CD4-positive, alpha-beta T cell (primary cell): ENCODE results near the gene KLHDC4. TPM values are rescaled to one million over a fixed set of nuclear protein-coding genes. Genes with fewer than 3 reads are reported as not detected.

Experiments used
- ATAC-seq: fragments of 200-7000 bp; cut with Tn5 transposase; one replicate; pipeline ENCODE4 v1.10.0; 2022; ENCODE audit warnings: mild to moderate bottlenecking; ENCODE audit not compliant: poor library complexity
- CTCF ChIA-PET: fragments of 350-600 bp; sonication (Branson Sonifier 250); formaldehyde crosslinking; loops from one replicate; lab custom pipeline; 2021; ENCODE audit warnings: antibody characterized with exemption, inconsistent platforms; lab: Charles Lee
- POLR2A ChIA-PET: fragments of 350-600 bp; sonication (Branson Sonifier 250); formaldehyde crosslinking; loops from one replicate; lab custom pipeline; 2021; ENCODE audit warnings: antibody characterized with exemption, inconsistent platforms; lab: Charles Lee
- DNase-seq, 14 experiments: peaks; one replicate each; pipeline ENCODE4 v3.0.0-alpha.2; 2013 to 2020; ENCODE audit warnings: mixed read lengths in 2 of 14
- H3K27ac ChIP-seq, 2 donors: one replicate each; pipeline versions ENCODE4 v1.5.1 to v1.7.0; 2013; ENCODE audit warnings: low read length in 2 of 2, low read depth in 1 of 2, mild to moderate bottlenecking in 1 of 2
- H3K27me3 ChIP-seq, 2 experiments: 1 replicate in 1 of 2; 2 replicates in 1 of 2; pipeline versions ENCODE4 v1.6.1 to v1.7.0; 2013; ENCODE audit warnings: low read length in 2 of 2, control low read depth in 1 of 2, mild to moderate bottlenecking in 1 of 2, moderate library complexity in 1 of 2; ENCODE audit not compliant: insufficient read depth in 2 of 2, control insufficient read depth in 1 of 2
- H3K36me3 ChIP-seq: one replicate; pipeline ENCODE4 v1.6.1; 2013; ENCODE audit warnings: low read length, control low read depth; ENCODE audit not compliant: insufficient read depth
- H3K4me1 ChIP-seq: one replicate; pipeline ENCODE4 v1.6.1; 2013; ENCODE audit warnings: low read length, control low read depth; ENCODE audit not compliant: insufficient read depth
- H3K4me3 ChIP-seq: one replicate; pipeline ENCODE4 v1.5.1; 2013; ENCODE audit warnings: mild to moderate bottlenecking, low read length, moderate library complexity
- H3K9me3 ChIP-seq, 2 experiments: 1 replicate in 1 of 2; 2 replicates in 1 of 2; pipeline versions ENCODE4 v1.6.1 to v1.7.0; 2013; ENCODE audit warnings: low read length in 2 of 2, mild to moderate bottlenecking in 2 of 2, control low read depth in 1 of 2, moderate library complexity in 1 of 2; ENCODE audit not compliant: control insufficient read depth in 1 of 2, insufficient read depth in 1 of 2
- H3K27ac Mint-ChIP-seq: one replicate; pipeline ENCODE4 v1.8.0; 2020; ENCODE audit warnings: mixed read lengths
- H3K27me3 Mint-ChIP-seq: one replicate; pipeline ENCODE4 v1.8.0; 2021; ENCODE audit warnings: mixed read lengths
- H3K36me3 Mint-ChIP-seq: one replicate; pipeline ENCODE4 v1.8.0; 2021; ENCODE audit warnings: low read depth, mixed read lengths
- H3K4me1 Mint-ChIP-seq: one replicate; pipeline ENCODE4 v1.8.0; 2021; ENCODE audit warnings: low read depth, mixed read lengths
- H3K4me3 Mint-ChIP-seq: one replicate; pipeline ENCODE4 v1.8.0; 2020; ENCODE audit warnings: mild to moderate bottlenecking, mixed read lengths
- H3K9me3 Mint-ChIP-seq: one replicate; pipeline ENCODE4 v1.8.0; 2020; ENCODE audit warnings: mixed read lengths
- CTCF ChIP-seq: fragments of 200-600 bp; IDR thresholded peaks from one replicate; pipeline ENCODE4 v1.8.0; 2022; ENCODE audit warnings: antibody characterized with exemption, mild to moderate bottlenecking
- intact Hi-C, 2 experiments: fragments of 100-400 bp; cut with DNase I in 1 of 2; cut with micrococcal nuclease in 1 of 2; formaldehyde crosslinking; loops; one replicate each; pipeline versions ENCODE4 v1.15.1 to v1.9.0; 2023 to 2025; cut with DNase I, micrococcal nuclease
- total RNA-seq, 174 experiments: library from RNA in 2 of 174; stranded (reverse) in 2 of 174; gene quantifications; one replicate each; pipeline ENCODE4 v1.2.3 and lab custom pipeline; 2021 to 2026

KLHDC4 gene
- total RNA-seq, 2 experiments from 2014 or later = 41.4 to 43.0 TPM

GRCh38 chr16:87746178-87746577 is 19.6 kb downstream of the KLHDC4 start:
- Histone ChIP-seq H3K36me3 (peaks cover 78% of the 10 kb centered on the region), H3K4me1 (no peaks in the 10 kb centered on the region), H3K27me3 (no peaks in the 10 kb centered on the region), H3K9me3 (no peaks in the 10 kb centered on the region), H3K27ac (no peak overlapping the region), H3K4me3 (no peak overlapping the region)
- Mint-ChIP-seq H3K4me1 (no peaks in the 10 kb centered on the region), H3K27me3 (no peaks in the 10 kb centered on the region), H3K27ac (no peak overlapping the region), H3K4me3 (no peak overlapping the region), H3K36me3 (peaks cover 88% of the 10 kb centered on the region), H3K9me3 (no peaks in the 10 kb centered on the region)
- no peak for ATAC-seq
- intact Hi-C loops = no loop called here
- ChIA-PET CTCF (no interaction called here), POLR2A (no interaction called here)
- no peak for DNase-seq
- no peak for TF ChIP-seq CTCF

DNA sequence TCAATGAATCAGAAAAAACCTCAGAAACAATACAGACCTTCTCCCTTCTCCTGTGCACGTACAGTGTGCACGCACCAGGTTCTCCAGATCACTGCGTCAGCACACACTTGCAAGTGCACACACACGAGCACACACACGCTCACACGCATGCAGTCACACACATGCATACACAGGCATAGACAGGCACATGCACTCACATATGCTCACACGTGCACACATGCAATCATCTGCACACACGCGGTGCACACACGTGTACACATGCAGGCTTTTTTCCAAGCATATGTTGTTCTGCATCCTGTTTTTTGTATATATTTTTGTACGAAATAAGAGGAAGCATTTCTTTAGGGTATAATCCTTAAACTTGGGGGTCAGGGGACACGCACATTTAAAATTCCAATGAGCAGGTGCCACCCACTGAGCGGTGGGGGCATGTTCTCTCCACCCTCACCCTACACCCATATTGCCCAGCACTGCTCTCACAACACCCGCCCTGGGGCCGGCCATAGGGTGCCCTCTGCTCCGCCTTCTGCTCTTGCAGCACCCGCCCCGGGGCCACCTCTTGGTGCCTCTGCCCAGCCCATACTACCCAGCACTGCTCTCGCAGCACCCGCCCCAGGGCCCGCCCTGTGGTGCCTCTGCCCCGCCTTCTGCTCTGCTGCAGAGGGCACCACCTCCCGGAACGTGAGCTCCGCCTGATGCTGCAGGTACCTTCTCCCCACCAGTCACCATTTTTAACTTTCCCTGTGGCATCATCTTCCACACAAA is 20.9 kb downstream of the KLHDC4 start:
- Histone ChIP-seq H3K27me3 (no peaks in the 10 kb centered on the region), H3K9me3 (no peaks in the 10 kb centered on the region), H3K4me3 (no peak overlapping the region), H3K4me1 (no peaks in the 10 kb centered on the region), H3K36me3 (peaks cover 78% of the 10 kb centered on the region), H3K27ac (no peak overlapping the region)
- ChIA-PET CTCF (no interaction called here), POLR2A (no interaction called here)
- Mint-ChIP-seq H3K4me1 (no peaks in the 10 kb centered on the region), H3K36me3 (peaks cover 84% of the 10 kb centered on the region), H3K27me3 (no peaks in the 10 kb centered on the region), H3K4me3 (no peak overlapping the region), H3K27ac (no peak overlapping the region), H3K9me3 (no peaks in the 10 kb centered on the region)
- TF ChIP-seq CTCF = no peak
- ATAC-seq (no peak), DNase-seq (no peak)
- intact Hi-C loops = no loop called here

DNA sequence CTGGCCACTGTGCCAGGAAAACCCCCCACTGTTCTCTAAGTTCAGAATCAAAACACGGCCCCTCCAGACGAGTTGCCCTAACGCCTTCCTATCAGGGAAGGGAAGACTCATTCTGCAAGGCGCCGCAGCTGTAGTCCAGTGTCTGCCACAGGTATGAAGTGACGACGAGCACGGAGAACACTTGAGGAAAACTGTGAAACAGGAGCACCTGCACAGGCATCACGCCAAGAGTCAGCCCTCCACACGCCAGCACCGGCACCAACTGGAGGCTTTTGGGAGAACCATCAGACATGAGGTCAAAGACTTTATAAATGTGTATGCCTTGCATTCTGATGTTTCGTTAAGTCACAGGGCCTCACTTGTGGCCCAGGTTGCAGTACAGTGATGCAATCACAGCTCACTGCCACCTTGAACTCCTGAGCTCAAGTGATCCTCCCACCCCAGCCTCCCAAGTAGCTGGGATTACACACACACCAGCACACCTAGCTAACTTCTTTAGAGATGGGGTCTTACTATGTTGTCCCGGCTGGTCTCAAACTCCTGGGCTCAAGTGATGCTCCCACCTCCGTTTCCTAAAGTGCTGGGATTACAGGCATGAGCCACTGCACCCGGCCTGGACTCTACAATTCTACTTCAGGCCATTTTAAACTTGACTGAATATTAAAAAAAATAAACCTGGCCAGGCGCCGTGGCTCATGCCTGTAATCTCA is 22.9 kb downstream of the KLHDC4 start:
- CTCF ChIA-PET = no interaction called here
- DNase-seq = no peak
- Mint-ChIP-seq H3K36me3 (peaks cover 64% of the 10 kb centered on the region), H3K4me3 (no peak overlapping the region), H3K4me1 (no peaks in the 10 kb centered on the region), H3K9me3 (no peaks in the 10 kb centered on the region), H3K27ac (no peak overlapping the region), H3K27me3 (no peaks in the 10 kb centered on the region)
- no peak overlapping the region for H3K27ac ChIP-seq
- H3K4me3 ChIP-seq = no peak overlapping the region
- ATAC-seq = no peak
- intact Hi-C loops = no loop called here
- POLR2A ChIA-PET = no interaction called here
- no peaks in the 10 kb centered on the region for H3K27me3 ChIP-seq
- H3K4me1 ChIP-seq = no peaks in the 10 kb centered on the region
- peaks cover 68% of the 10 kb centered on the region for H3K36me3 ChIP-seq
- no peaks in the 10 kb centered on the region for H3K9me3 ChIP-seq
- no peak for TF ChIP-seq CTCF
